ENCODE data around the gene ZNF710. TPM values are rescaled to one million over a fixed set of nuclear protein-coding genes. Genes with fewer than 3 reads are reported as not detected.

Gene ZNF710
- total and polyA plus RNA-seq, 9 of the 15 experiments (the other 6 are each of a cell fraction or from before 2014, with no cell fraction given), result 0.56 to 14.2 (median 5.2) TPM

GRCh38 chr15:90126022-90126421, 124.9 kb downstream of the ZNF710 start:
- ChIA-PET CTCF (ENCODE audit: low intra/inter-chr PET ratio) (no interaction called here), POLR2A (no interaction called here)
- no peak for FAIRE-seq
- peaks cover 0 to 4% of the 10 kb centered on the region in 2 experiments; a peak in 2 of 5 replicates for H3K4me1 ChIP-seq (replicated peaks in 1 of 2; ENCODE audit: control insufficient read depth in 2 of 2, insufficient read depth in 2 of 2, low read length in 2 of 2)
- H3K9ac ChIP-seq (ENCODE audit: insufficient read depth in 1 of 2, low read depth in 2 of 2, low read length in 2 of 2), result no peak overlapping the region
- H3K79me2 ChIP-seq (ENCODE audit: control insufficient read depth, insufficient read depth, low read length), result no peaks in the 10 kb centered on the region
- no peaks in the 10 kb centered on the region for H3K9me1 ChIP-seq (ENCODE audit: control insufficient read depth, insufficient read depth, low read length)
- intact Hi-C loops (cut with micrococcal nuclease), result no loop called here
- no peak overlapping the region for H3K4me3 ChIP-seq
- in situ Hi-C loops (cut with MboI), result no loop called here
- H3K9me3 ChIP-seq (replicated peaks; ENCODE audit: control insufficient read depth, insufficient read depth, low read depth, low read length), result no peaks in the 10 kb centered on the region
- no peaks in the 10 kb centered on the region for H3K36me3 ChIP-seq (ENCODE audit: control insufficient read depth, insufficient read depth, low read length)
- H3K27me3 ChIP-seq (ENCODE audit: control insufficient read depth in 2 of 2, insufficient read depth in 2 of 2, low read length in 2 of 2), result no peaks in the 10 kb centered on the region
- 38% methylated on average over 6 of the region's 6 CpGs for WGBS (ENCODE audit: insufficient coverage, low coverage, missing lambda C conversion rate)
- no peak for ATAC-seq
- no peak overlapping the region for H2AFZ ChIP-seq (ENCODE audit: low read depth, low read length)
- BruUV-seq (replicated peaks), result no TSS peak
- H3K27ac ChIP-seq (ENCODE audit: extremely low read depth, low read depth, low read length), result no peak overlapping the region
- no peaks in the 10 kb centered on the region for H4K20me1 ChIP-seq (replicated peaks; ENCODE audit: control insufficient read depth, insufficient read depth, low read length)
- no peak for DNase-seq (ENCODE audit: extremely low read depth in 1 of 4, low spot score in 3 of 4)
- no peak overlapping the region for H3K4me2 ChIP-seq (ENCODE audit: insufficient read depth, low read length)
- TF ChIP-seq ELK3 (CRISPR knock-in tag; IDR thresholded peaks at IDR 0.05) (no peak), PKNOX1 (IDR thresholded peaks at IDR 0.05) (no peak), SAP30 (IDR thresholded peaks at IDR 0.05; ENCODE audit: borderline replicate concordance, insufficient read depth, low read depth, low read length, poor library complexity, severe bottlenecking) (no peak), TFE3 (CRISPR knock-in tag; IDR thresholded peaks at IDR 0.05) (no peak), ZMIZ1 (IDR thresholded peaks at IDR 0.05; ENCODE audit: low read depth in 2 of 2, low read length in 2 of 2) (no peak)
- TF ChIP-seq, protein P1, sequence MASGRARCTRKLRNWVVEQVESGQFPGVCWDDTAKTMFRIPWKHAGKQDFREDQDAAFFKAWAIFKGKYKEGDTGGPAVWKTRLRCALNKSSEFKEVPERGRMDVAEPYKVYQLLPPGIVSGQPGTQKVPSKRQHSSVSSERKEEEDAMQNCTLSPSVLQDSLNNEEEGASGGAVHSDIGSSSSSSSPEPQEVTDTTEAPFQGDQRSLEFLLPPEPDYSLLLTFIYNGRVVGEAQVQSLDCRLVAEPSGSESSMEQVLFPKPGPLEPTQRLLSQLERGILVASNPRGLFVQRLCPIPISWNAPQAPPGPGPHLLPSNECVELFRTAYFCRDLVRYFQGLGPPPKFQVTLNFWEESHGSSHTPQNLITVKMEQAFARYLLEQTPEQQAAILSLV (tag; IDR thresholded peaks at IDR 0.05), result no peak
- TF ChIP-seq, protein P2, sequence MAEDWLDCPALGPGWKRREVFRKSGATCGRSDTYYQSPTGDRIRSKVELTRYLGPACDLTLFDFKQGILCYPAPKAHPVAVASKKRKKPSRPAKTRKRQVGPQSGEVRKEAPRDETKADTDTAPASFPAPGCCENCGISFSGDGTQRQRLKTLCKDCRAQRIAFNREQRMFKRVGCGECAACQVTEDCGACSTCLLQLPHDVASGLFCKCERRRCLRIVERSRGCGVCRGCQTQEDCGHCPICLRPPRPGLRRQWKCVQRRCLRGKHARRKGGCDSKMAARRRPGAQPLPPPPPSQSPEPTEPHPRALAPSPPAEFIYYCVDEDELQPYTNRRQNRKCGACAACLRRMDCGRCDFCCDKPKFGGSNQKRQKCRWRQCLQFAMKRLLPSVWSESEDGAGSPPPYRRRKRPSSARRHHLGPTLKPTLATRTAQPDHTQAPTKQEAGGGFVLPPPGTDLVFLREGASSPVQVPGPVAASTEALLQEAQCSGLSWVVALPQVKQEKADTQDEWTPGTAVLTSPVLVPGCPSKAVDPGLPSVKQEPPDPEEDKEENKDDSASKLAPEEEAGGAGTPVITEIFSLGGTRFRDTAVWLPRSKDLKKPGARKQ (CRISPR knock-in tag; IDR thresholded peaks at IDR 0.05), result no peak

All from K562 (cell line).